Activated B cell treated with CpG ODN at 0.5 μM for 24 hours (primary cell): ENCODE results near the gene OLIG2. TPM values are rescaled to one million over a fixed set of nuclear protein-coding genes. Genes with fewer than 3 reads are reported as not detected.

Source experiments
- ATAC-seq: fragments of 200-7000 bp; cut with Tn5 transposase; one replicate; pipeline ENCODE4 v1.10.0; 2021; ENCODE audit warnings: low read depth, mild to moderate bottlenecking, moderate library complexity
- CTCF ChIA-PET: fragments of 350-600 bp; sonication (Branson Sonifier 250); formaldehyde crosslinking; loops from one replicate; lab custom pipeline; 2021; ENCODE audit warnings: antibody characterized with exemption; lab: Charles Lee
- POLR2A ChIA-PET: fragments of 350-600 bp; sonication (Branson Sonifier 250); formaldehyde crosslinking; loops from one replicate; lab custom pipeline; 2021; ENCODE audit warnings: antibody characterized with exemption; lab: Charles Lee
- DNase-seq: peaks from one replicate; pipeline ENCODE4 v3.0.0; 2022
- H3K27ac Mint-ChIP-seq: one replicate; pipeline ENCODE4 v1.8.0; 2020; ENCODE audit warnings: mixed read lengths
- H3K27me3 Mint-ChIP-seq: one replicate; pipeline ENCODE4 v1.8.0; 2021; ENCODE audit warnings: mixed read lengths
- H3K36me3 Mint-ChIP-seq: one replicate; pipeline ENCODE4 v1.8.0; 2021; ENCODE audit warnings: low read depth, mixed read lengths
- H3K4me1 Mint-ChIP-seq: one replicate; pipeline ENCODE4 v1.8.0; 2021; ENCODE audit warnings: mixed read lengths
- H3K4me3 Mint-ChIP-seq: one replicate; pipeline ENCODE4 v1.8.0; 2020; ENCODE audit warnings: mild to moderate bottlenecking, mixed read lengths
- H3K9me3 Mint-ChIP-seq: one replicate; pipeline ENCODE4 v1.8.0; 2020; ENCODE audit warnings: mixed read lengths
- intact Hi-C: fragments of 100-400 bp; cut with micrococcal nuclease; formaldehyde crosslinking; loops from one replicate; pipeline ENCODE4 v1.15.1; 2024
- total RNA-seq: library from RNA; stranded (reverse); gene quantifications from 2 replicates; pipeline ENCODE4 v1.2.3, GENCODE V29; 2022
- TF ChIP-seq, protein P1 (sequence below): fragments of 200-600 bp; IDR thresholded peaks from one replicate; pipeline ENCODE4 v1.8.0; 2022; ENCODE audit warnings: antibody characterized with exemption, mild to moderate bottlenecking

OLIG2 gene
- total RNA-seq, 1 donor from 2014 or later: not detected

DNA sequence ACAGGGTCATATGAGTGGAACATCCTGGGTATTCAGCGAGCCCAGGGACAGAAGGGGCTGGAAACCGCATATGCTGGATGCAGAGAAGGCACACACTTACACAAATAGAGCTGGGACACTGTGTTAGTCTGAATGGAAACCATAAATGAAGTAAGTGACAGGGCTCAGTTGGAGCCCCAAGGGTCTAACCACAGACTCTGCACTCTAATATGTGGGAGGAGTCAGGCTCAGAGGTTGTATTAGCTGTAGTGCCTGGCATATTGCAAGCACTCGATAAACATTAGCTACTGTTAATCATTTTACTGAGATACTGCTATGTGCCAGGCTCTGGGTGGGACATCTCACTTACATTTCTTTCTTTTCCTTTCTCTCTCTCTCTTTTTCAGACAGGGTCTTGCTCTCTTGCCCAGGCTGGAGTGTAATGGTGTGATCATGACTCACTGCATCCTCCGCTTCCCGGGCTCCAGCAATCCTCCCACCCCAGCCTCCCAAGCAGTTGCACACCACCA lies 37.7 kb downstream of the OLIG2 start:
- ATAC-seq: no peak
- ChIA-PET CTCF (no interaction called here), POLR2A (interaction anchor here (0.8 kb wide), 1 partner anchor 22 kb away, joined by 4 read pairs; no protein-coding TSS in a partner anchor)
- Mint-ChIP-seq H3K36me3 (no peaks in the 10 kb centered on the region), H3K4me1 (no peaks in the 10 kb centered on the region), H3K4me3 (no peak overlapping the region), H3K9me3 (no peaks in the 10 kb centered on the region), H3K27ac (no peak overlapping the region), H3K27me3 (peaks cover 60% of the 10 kb centered on the region)
- intact Hi-C loops: no loop called here
- TF ChIP-seq, protein P1, sequence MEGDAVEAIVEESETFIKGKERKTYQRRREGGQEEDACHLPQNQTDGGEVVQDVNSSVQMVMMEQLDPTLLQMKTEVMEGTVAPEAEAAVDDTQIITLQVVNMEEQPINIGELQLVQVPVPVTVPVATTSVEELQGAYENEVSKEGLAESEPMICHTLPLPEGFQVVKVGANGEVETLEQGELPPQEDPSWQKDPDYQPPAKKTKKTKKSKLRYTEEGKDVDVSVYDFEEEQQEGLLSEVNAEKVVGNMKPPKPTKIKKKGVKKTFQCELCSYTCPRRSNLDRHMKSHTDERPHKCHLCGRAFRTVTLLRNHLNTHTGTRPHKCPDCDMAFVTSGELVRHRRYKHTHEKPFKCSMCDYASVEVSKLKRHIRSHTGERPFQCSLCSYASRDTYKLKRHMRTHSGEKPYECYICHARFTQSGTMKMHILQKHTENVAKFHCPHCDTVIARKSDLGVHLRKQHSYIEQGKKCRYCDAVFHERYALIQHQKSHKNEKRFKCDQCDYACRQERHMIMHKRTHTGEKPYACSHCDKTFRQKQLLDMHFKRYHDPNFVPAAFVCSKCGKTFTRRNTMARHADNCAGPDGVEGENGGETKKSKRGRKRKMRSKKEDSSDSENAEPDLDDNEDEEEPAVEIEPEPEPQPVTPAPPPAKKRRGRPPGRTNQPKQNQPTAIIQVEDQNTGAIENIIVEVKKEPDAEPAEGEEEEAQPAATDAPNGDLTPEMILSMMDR: no peak
- DNase-seq: no peak

DNA sequence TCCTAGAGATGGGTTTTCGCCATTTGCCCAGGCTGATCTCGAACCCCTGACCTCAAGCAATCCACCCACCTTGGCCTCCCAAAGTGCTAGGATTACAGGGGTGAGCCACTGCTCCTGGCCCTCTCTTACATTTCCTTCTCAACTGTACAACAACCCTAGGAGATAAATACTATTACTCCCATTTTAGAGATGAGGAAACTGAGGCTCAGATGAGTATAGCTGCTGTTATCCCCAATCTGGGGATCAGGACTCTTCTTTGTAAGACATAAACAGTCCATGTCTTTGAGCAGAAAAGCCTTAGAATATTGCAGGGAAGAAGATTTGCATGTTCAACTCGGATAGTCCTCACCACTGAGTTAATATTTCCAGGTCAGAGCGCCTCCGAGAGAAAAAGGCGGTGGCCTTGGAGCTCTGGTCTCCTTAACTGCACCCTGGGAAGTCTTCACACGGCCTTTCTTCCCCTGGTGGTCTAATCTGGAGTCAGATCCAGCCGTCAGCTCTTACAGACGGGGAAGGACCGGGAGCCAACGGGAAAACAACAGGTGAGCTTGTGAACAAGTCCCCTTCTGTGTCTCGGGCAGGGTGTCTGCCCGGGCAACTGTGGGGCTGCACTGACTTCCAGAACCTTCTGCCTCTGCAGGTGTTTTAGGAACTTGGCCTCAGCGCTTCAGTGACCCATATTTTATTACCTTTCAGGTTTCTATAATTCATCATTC lies 38.3 kb downstream of the OLIG2 start:
- Mint-ChIP-seq H3K4me1 (no peaks in the 10 kb centered on the region), H3K4me3 (no peak overlapping the region), H3K27me3 (peaks cover 65% of the 10 kb centered on the region), H3K27ac (no peak overlapping the region), H3K36me3 (no peaks in the 10 kb centered on the region), H3K9me3 (no peaks in the 10 kb centered on the region)
- intact Hi-C loops: no loop called here
- TF ChIP-seq, protein P1: no peak
- ATAC-seq: no peak
- POLR2A ChIA-PET: no interaction called here
- no peak for DNase-seq
- CTCF ChIA-PET: no interaction called here

GRCh38 chr21:33064623-33065390 lies 39.1 kb downstream of the OLIG2 start:
- ATAC-seq (no peak), DNase-seq (no peak)
- Mint-ChIP-seq H3K4me1 (no peaks in the 10 kb centered on the region), H3K36me3 (no peaks in the 10 kb centered on the region), H3K9me3 (peaks cover 3% of the 10 kb centered on the region), H3K27me3 (peaks cover 71% of the 10 kb centered on the region), H3K27ac (no peak overlapping the region), H3K4me3 (no peak overlapping the region)
- ChIA-PET CTCF (no interaction called here), POLR2A (no interaction called here)
- intact Hi-C loops: no loop called here
- TF ChIP-seq, protein P1: no peak

GRCh38 chr21:33067043-33067442 lies 41.3 kb downstream of the OLIG2 start:
- TF ChIP-seq, protein P1: no peak
- Mint-ChIP-seq H3K4me1 (peaks cover 7% of the 10 kb centered on the region), H3K27ac (no peak overlapping the region), H3K9me3 (peaks cover 3% of the 10 kb centered on the region), H3K4me3 (no peak overlapping the region), H3K36me3 (no peaks in the 10 kb centered on the region), H3K27me3 (peaks cover 68% of the 10 kb centered on the region)
- intact Hi-C loops: no loop called here
- CTCF ChIA-PET: no interaction called here
- POLR2A ChIA-PET: no interaction called here
- ATAC-seq (no peak), DNase-seq (no peak)

GRCh38 chr21:33067457-33067856 lies 41.7 kb downstream of the OLIG2 start:
- POLR2A ChIA-PET: no interaction called here
- H3K9me3 Mint-ChIP-seq: peaks cover 3% of the 10 kb centered on the region

More at GRCh38 chr21:33067457-33067856, 41.7 kb downstream of the OLIG2 start:
- DNase-seq (no peak), ATAC-seq (no peak)
- H3K4me1 Mint-ChIP-seq: peaks cover 11% of the 10 kb centered on the region
- H3K4me3 Mint-ChIP-seq: no peak overlapping the region
- CTCF ChIA-PET: no interaction called here
- intact Hi-C loops: no loop called here
- no peak overlapping the region for H3K27ac Mint-ChIP-seq
- TF ChIP-seq, protein P1: no peak
- peaks cover 70% of the 10 kb centered on the region for H3K27me3 Mint-ChIP-seq
- no peaks in the 10 kb centered on the region for H3K36me3 Mint-ChIP-seq
